WTC11 (cell line): Measurements from ENCODE around the gene ZNF668. TPM values are rescaled to one million over a fixed set of nuclear protein-coding genes. Genes with fewer than 3 reads are reported as not detected.

ENCODE experiments used
- ATAC-seq: fragments of 200-7000 bp; cut with Tn5 transposase; 2 replicates; pipeline ENCODE4 v1.10.0; 2021; ENCODE audit warnings: mild to moderate bottlenecking, moderate library complexity
- CTCF ChIA-PET: fragments of 300-600 bp; sonication (Branson Sonifier 250); formaldehyde crosslinking; loops from one replicate; lab custom pipeline; 2021; ENCODE audit warnings: antibody characterized with exemption; lab: Charles Lee
- POLR2A ChIA-PET: fragments of 350-600 bp; sonication (Branson Sonifier 250); formaldehyde crosslinking; loops from one replicate; lab custom pipeline; 2021; ENCODE audit warnings: antibody characterized with exemption; lab: Charles Lee
- DNase-seq: peaks from one replicate; pipeline ENCODE4 v3.0.0; 2021; ENCODE audit warnings: low spot score
- H3K27ac Mint-ChIP-seq: 2 replicates; pipeline ENCODE4 v1.8.0; 2021; ENCODE audit warnings: mixed read lengths
- H3K27me3 Mint-ChIP-seq: 2 replicates; pipeline ENCODE4 v1.8.0; 2021; ENCODE audit warnings: low read depth, mild to moderate bottlenecking, moderate library complexity, mixed read lengths
- H3K36me3 Mint-ChIP-seq: 2 replicates; pipeline ENCODE4 v1.8.0; 2021; ENCODE audit warnings: mixed read lengths
- H3K4me1 Mint-ChIP-seq: 2 replicates; pipeline ENCODE4 v1.8.0; 2022; ENCODE audit warnings: mixed read lengths
- H3K4me3 Mint-ChIP-seq: 2 replicates; pipeline ENCODE4 v1.8.0; 2021; ENCODE audit warnings: mild to moderate bottlenecking, moderate library complexity, mixed read lengths
- H3K9me3 Mint-ChIP-seq: 2 replicates; pipeline ENCODE4 v1.8.0; 2021; ENCODE audit warnings: mixed read lengths
- AFF4 ChIP-seq: sonication (generic); formaldehyde crosslinking; IDR thresholded peaks from 2 replicates; pipeline ENCODE4 v1.8.1; 2023; ENCODE audit warnings: mild to moderate bottlenecking, missing genetic modification reagents, borderline replicate concordance
- ATF3 ChIP-seq: sonication (generic); formaldehyde crosslinking; conservative IDR thresholded peaks from 2 replicates; pipeline ENCODE4 v1.8.1; 2022; ENCODE audit warnings: mild to moderate bottlenecking, missing genetic modification reagents
- CREB1 ChIP-seq: sonication (generic); formaldehyde crosslinking; IDR thresholded peaks from 2 replicates; pipeline ENCODE4 v1.8.0; 2023; ENCODE audit warnings: mild to moderate bottlenecking, missing genetic modification reagents
- GTF2I ChIP-seq: fragments of 250-450 bp; sonication (Bioruptor Pico); conservative IDR thresholded peaks from 2 replicates; pipeline ENCODE4 v1.4.0; 2021; ENCODE audit warnings: mild to moderate bottlenecking
- HMGA2 ChIP-seq: fragments of 250-450 bp; sonication (Bioruptor Pico); IDR thresholded peaks from 2 replicates; pipeline ENCODE4 v1.4.0; 2021; ENCODE audit warnings: mild to moderate bottlenecking, moderate library complexity
- KAT7 ChIP-seq: sonication (generic); formaldehyde crosslinking; IDR thresholded peaks from 2 replicates; pipeline ENCODE4 v1.8.1; 2023; ENCODE audit warnings: missing genetic modification reagents, mild to moderate bottlenecking, borderline replicate concordance
- NR1H2 ChIP-seq: sonication (generic); formaldehyde crosslinking; IDR thresholded peaks from 2 replicates; pipeline ENCODE4 v1.9.0; 2021; ENCODE audit warnings: mild to moderate bottlenecking, moderate library complexity, missing genetic modification reagents
- SOX15 ChIP-seq: fragments of 250-450 bp; sonication (Bioruptor Pico); IDR thresholded peaks from 2 replicates; pipeline ENCODE4 v1.9.0; 2021; ENCODE audit warnings: mild to moderate bottlenecking
- USF1 ChIP-seq: sonication (generic); formaldehyde crosslinking; IDR thresholded peaks from 2 replicates; pipeline ENCODE4 v1.8.0; 2022; ENCODE audit warnings: mild to moderate bottlenecking, missing genetic modification reagents
- ZNF263 ChIP-seq: sonication (generic); formaldehyde crosslinking; IDR thresholded peaks from 2 replicates; pipeline ENCODE4 v1.8.1; 2022; ENCODE audit warnings: low read depth, mild to moderate bottlenecking, moderate library complexity, missing genetic modification reagents
- ZNF317 ChIP-seq: sonication (generic); formaldehyde crosslinking; IDR thresholded peaks from 2 replicates; pipeline ENCODE4 v1.8.1; 2023; ENCODE audit warnings: low read depth, mild to moderate bottlenecking, moderate library complexity, missing genetic modification reagents, borderline replicate concordance
- ZNF423 ChIP-seq: fragments of 250-450 bp; sonication (Bioruptor Pico); IDR thresholded peaks from 2 replicates; pipeline ENCODE4 v2.1.2; 2022; ENCODE audit warnings: mild to moderate bottlenecking, moderate library complexity
- ZNF532 ChIP-seq: fragments of 250-450 bp; sonication (Bioruptor Pico); IDR thresholded peaks from 2 replicates; pipeline ENCODE4 v1.9.0; 2021; ENCODE audit warnings: mild to moderate bottlenecking, borderline replicate concordance
- ZSCAN18 ChIP-seq: fragments of 250-450 bp; sonication (Bioruptor Pico); IDR thresholded peaks from 2 replicates; pipeline ENCODE4 v2.1.2; 2022; ENCODE audit warnings: mild to moderate bottlenecking, moderate library complexity
- total RNA-seq: library from RNA; stranded (reverse); gene quantifications from 3 replicates; pipeline ENCODE4 v1.2.3, GENCODE V29; 2021

ZNF668 gene
- total RNA-seq, 1 experiment from 2014 or later, result 17.3 TPM

GRCh38 chr16:31120129-31120528 is 46.1 kb upstream of the ZNF668 start:
- no peaks in the 10 kb centered on the region for H3K27me3 Mint-ChIP-seq
- CTCF ChIA-PET, result interaction anchor here (1.2 to 2.6 kb wide), 2 partner anchors 15 to 22 kb away, joined by 4 to 12 read pairs; no protein-coding TSS in a partner anchor
- TF ChIP-seq CREB1 (CRISPR knock-in tag) (no peak), ZNF263 (CRISPR knock-in tag) (no peak), ZSCAN18 (CRISPR knock-in tag) (no peak), AFF4 (CRISPR knock-in tag) (no peak), SOX15 (no peak), ZNF423 (CRISPR knock-in tag) (no peak), ZNF532 (CRISPR knock-in tag) (no peak), NR1H2 (CRISPR knock-in tag) (no peak), ATF3 (CRISPR knock-in tag) (no peak), HMGA2 (no peak)
- peaks cover 31% of the 10 kb centered on the region for H3K36me3 Mint-ChIP-seq
- DNase-seq (no peak), ATAC-seq (no peak)
- no peak overlapping the region for H3K4me3 Mint-ChIP-seq
- peaks cover 16% of the 10 kb centered on the region for H3K4me1 Mint-ChIP-seq
- POLR2A ChIA-PET, result interaction anchor here (0.7 to 0.9 kb wide), 3 partner anchors 10 to 59 kb away, joined by 3 read pairs; partner anchors contain the start of gene FUS
- no peaks in the 10 kb centered on the region for H3K9me3 Mint-ChIP-seq
- H3K27ac Mint-ChIP-seq, result no peak overlapping the region

- POLR2A ChIA-PET, result interaction anchor here (0.8 to 2.1 kb wide), 12 partner anchors 9 to 154 kb away, joined by 3 to 37 read pairs (median 6); partner anchors contain the start of genes FUS, PRSS8, PYCARD and TRIM72
- DNase-seq (no peak), ATAC-seq (no peak)
- no peaks in the 10 kb centered on the region for H3K27me3 Mint-ChIP-seq
- peaks cover 31% of the 10 kb centered on the region for H3K36me3 Mint-ChIP-seq
- H3K4me3 Mint-ChIP-seq, result peak overlapping the region; percentile 83
- H3K27ac Mint-ChIP-seq, result peak overlapping the region; percentile 80
- CTCF ChIA-PET, result interaction anchor here (0.6 to 2.9 kb wide), 19 partner anchors 9 to 337 kb away, joined by 3 to 58 read pairs (median 5); partner anchors contain the start of genes FUS, HSD3B7, PRSS8 and PYDC1
- peaks cover 16% of the 10 kb centered on the region for H3K4me1 Mint-ChIP-seq
- no peaks in the 10 kb centered on the region for H3K9me3 Mint-ChIP-seq
- TF ChIP-seq ZNF317 (no peak), GTF2I (CRISPR knock-in tag) (no peak), ZNF423 (CRISPR knock-in tag) (no peak), KAT7 (no peak), USF1 (CRISPR knock-in tag) (no peak)
These were observed 44.4 kb upstream of the ZNF668 start for GRCh38 chr16:31118223-31119155.
